SK-N-SH (cell line): ENCODE measurements around the gene ARHGEF7.

Experiments
- SIN3A ChIP-seq: IDR thresholded peaks from 2 replicates; pipeline ENCODE4 v1.6.1; 2012; ENCODE audit warnings: low read depth, mild to moderate bottlenecking, low read length, moderate library complexity, borderline replicate concordance
- TF ChIP-seq, protein P1 (sequence below): fragments of 200-600 bp; sonication (generic); IDR thresholded peaks from 2 replicates; pipeline ENCODE4 v1.6.1; 2017; ENCODE audit warnings: antibody characterized with exemption, mild to moderate bottlenecking, moderate library complexity
- TF ChIP-seq, protein P2 (sequence below): fragments of 150-350 bp; IDR thresholded peaks from 2 replicates; pipeline ENCODE4 v1.6.1; 2017; ENCODE audit warnings: antibody characterized with exemption, low read length, low read depth, borderline replicate concordance

DNA sequence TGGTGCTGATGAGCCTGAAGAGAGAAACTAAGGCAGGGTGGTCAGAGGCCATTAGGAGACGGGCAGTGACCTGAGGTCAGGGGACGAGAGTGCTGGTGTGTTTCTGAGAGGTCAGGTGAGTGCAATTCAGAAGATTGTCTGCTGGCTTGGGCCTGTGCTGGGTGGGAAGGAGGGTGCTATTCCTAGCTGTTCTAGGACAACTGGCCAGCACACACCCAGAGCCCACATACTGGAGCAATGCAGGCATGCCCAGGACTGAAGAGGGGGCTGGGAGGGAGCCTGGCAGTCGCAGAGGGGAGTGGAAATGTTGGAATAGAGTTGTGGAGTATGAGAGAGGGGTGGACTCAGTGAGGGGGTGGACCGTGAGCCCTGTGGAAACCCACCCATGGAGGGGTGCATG, 16.5 kb downstream of the ARHGEF7 start:
- TF ChIP-seq, protein P1, sequence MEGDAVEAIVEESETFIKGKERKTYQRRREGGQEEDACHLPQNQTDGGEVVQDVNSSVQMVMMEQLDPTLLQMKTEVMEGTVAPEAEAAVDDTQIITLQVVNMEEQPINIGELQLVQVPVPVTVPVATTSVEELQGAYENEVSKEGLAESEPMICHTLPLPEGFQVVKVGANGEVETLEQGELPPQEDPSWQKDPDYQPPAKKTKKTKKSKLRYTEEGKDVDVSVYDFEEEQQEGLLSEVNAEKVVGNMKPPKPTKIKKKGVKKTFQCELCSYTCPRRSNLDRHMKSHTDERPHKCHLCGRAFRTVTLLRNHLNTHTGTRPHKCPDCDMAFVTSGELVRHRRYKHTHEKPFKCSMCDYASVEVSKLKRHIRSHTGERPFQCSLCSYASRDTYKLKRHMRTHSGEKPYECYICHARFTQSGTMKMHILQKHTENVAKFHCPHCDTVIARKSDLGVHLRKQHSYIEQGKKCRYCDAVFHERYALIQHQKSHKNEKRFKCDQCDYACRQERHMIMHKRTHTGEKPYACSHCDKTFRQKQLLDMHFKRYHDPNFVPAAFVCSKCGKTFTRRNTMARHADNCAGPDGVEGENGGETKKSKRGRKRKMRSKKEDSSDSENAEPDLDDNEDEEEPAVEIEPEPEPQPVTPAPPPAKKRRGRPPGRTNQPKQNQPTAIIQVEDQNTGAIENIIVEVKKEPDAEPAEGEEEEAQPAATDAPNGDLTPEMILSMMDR, result no peak
- TF ChIP-seq, protein P2, sequence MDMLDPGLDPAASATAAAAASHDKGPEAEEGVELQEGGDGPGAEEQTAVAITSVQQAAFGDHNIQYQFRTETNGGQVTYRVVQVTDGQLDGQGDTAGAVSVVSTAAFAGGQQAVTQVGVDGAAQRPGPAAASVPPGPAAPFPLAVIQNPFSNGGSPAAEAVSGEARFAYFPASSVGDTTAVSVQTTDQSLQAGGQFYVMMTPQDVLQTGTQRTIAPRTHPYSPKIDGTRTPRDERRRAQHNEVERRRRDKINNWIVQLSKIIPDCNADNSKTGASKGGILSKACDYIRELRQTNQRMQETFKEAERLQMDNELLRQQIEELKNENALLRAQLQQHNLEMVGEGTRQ, result no peak
- no peak for TF ChIP-seq SIN3A
